GM12891 (cell line): ENCODE results near the gene CNN3.

Experiments used
- DNase-seq: peaks from one replicate; pipeline ENCODE4 v3.0.0; 2011; ENCODE audit warnings: low spot score; ENCODE audit not compliant: insufficient read length
- FAIRE-seq: peaks from 2 replicates; lab custom pipeline; 2011; peaks lifted over from hg19 to GRCh38; lab: Jason Lieb, UNC
- PAX5 ChIP-seq: IDR thresholded peaks from 2 replicates; pipeline ENCODE4 v1.6.1; 2011; ENCODE audit warnings: low read length, moderate library complexity, mild to moderate bottlenecking; ENCODE audit not compliant: insufficient read depth, severe bottlenecking
- POLR2A ChIP-seq: IDR thresholded peaks from 2 replicates; pipeline ENCODE4 v1.6.1; 2011; ENCODE audit warnings: low read depth, low read length, control low read depth
- POLR2AphosphoS5 ChIP-seq: IDR thresholded peaks from 2 replicates; pipeline ENCODE4 v1.6.1; 2011; ENCODE audit warnings: low read depth, low read length, control low read depth
- POU2F2 ChIP-seq: IDR thresholded peaks from 2 replicates; pipeline ENCODE4 v1.6.1; 2011; ENCODE audit warnings: low read depth, mild to moderate bottlenecking, control low read depth, low read length, moderate library complexity
- SPI1 ChIP-seq: IDR thresholded peaks from 2 replicates; pipeline ENCODE4 v1.6.1; 2011; ENCODE audit warnings: low read depth, low read length, control low read depth
- TAF1 ChIP-seq: IDR thresholded peaks from 2 replicates; pipeline ENCODE4 v1.6.1; 2011; ENCODE audit warnings: low read depth, low read length, control low read depth

Gene CNN3

GRCh38 chr1:94922761-94923331, 4.1 kb downstream of the CNN3 start:
- no peak for TF ChIP-seq SPI1
- FAIRE-seq, result no peak
- no peak for DNase-seq

DNA sequence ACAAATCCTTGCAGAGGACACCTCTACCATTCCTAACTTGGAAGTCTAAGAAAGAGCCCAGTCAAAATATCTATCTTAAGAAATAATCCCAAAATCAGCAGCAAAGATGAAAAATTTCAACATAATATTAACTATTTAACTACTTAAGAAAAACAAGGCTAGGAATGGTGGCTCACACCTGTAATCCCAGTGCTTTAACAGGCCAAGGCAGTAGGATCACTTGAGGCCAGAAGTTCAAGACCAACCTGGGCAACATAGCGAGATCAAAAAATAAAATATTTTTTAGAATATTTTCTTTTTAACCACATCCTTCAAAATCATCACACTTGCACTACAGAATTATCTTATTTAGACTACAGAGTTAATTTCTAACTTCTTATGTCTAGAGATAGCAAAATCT, 4.9 kb downstream of the CNN3 start:
- FAIRE-seq, result no peak
- DNase-seq, result no peak
- no peak for TF ChIP-seq SPI1
- no peak for TF ChIP-seq POLR2AphosphoS5
- no peak for TF ChIP-seq TAF1
- TF ChIP-seq POLR2A, result no peak
- TF ChIP-seq PAX5, result no peak

DNA sequence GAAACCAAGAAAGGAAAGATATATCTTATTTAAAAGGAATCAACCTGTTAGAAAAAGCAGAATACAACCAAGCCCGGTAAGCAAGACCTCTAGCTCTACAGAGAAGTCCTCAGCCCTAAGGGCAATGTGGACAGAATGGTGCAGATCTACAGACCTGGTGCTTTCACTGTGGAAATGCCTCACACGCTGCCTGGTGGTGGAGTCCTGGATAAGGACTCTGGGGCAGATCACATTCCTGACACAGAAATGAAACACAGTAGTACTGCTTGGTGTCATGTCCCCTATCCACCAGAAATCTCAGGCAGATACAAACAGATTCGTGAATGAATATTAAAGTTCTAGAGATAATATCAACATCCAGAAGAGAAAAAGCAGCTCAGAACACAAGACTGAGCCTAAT, 6.8 kb downstream of the CNN3 start:
- no peak for FAIRE-seq
- no peak for DNase-seq
- TF ChIP-seq TAF1, result no peak
- TF ChIP-seq SPI1, result no peak
- TF ChIP-seq POLR2AphosphoS5, result no peak
- TF ChIP-seq POU2F2, result no peak
- TF ChIP-seq POLR2A, result no peak
- no peak for TF ChIP-seq PAX5

DNA sequence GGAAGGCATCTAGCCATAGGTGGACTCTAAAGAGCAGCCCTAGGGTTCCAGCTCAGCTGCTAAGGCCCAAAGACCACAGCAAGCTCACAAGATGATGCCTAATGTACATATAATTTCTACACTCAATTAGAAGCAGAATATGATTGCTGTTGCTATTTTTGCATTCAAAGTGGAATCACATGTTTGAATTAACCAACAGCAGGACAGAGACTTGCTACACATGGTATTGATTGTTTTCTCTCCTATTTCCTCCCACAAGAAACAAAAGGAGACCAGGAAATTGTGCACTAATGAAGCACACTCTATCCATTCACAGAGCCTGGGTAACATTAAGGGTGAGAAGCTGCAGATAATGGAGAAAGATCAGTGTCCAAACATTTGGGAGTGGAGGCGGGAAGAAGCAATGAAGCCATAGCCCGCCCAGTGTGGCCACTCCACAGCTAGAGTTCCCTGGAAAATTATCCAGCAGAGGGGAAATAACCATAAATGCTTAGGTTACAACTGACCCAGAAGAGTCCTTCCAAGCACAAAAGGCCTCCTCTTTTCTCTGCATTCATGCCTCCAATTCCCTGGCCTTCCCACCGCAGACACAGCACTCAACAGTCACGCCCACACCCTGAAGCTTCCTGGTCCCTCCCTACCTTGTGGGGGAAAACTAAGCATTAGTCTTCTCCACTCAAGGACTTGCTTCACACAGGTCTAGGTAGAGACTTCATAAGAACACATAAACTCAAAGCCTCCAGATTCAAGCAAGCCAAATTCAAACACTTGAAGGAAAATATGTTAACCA, 7.5 kb downstream of the CNN3 start:
- DNase-seq (no peak), FAIRE-seq (no peak)
- TF ChIP-seq PAX5 (no peak), POU2F2 (no peak), POLR2A (no peak), TAF1 (no peak), SPI1 (no peak), POLR2AphosphoS5 (no peak)

DNA sequence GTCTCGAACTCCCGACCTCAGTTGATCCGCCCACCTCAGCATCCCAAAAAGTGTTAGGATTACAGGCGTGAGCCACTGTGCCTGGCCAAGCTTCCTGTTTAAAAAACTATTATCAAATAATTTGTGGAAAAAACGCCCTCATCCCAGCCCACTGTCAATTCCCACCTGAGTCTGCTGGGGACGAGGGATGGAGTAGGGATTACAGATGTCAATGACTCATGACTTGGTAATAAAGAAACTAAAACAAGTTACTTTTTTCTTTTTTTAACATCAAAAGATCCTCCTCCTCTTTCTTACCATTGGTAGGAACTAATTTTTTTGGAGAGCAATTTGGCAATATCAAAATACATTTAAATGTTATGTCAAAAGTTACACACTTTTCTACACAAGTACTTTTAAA, 9.7 kb downstream of the CNN3 start:
- DNase-seq (no peak), FAIRE-seq (no peak)
- TF ChIP-seq POU2F2 (no peak), POLR2A (no peak), POLR2AphosphoS5 (no peak), PAX5 (no peak), TAF1 (no peak)

GRCh38 chr1:94912263-94913184, 14.4 kb downstream of the CNN3 start:
- FAIRE-seq (no peak), DNase-seq (no peak)
- TF ChIP-seq SPI1, result no peak

DNA sequence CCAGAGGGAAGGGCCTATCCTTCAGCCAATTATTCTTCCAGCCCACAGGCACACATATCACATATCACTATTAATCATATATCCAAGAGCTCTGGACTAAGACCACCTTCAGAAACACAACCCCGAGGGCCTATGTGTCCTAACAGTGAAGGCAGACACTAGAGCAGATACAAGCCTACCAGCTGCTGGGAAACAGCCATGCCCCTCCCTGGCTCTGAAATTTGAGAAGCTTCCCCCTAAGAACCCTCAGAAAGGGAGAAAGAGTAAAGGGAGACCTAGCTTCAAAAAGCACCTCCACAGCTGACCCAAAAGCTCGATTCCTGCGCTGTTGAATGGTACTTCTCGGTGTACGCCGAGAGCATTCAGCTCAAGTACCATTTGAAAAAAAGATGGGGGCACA, 17.4 kb downstream of the CNN3 start:
- no peak for TF ChIP-seq SPI1
- no peak for TF ChIP-seq PAX5
- TF ChIP-seq TAF1, result no peak
- TF ChIP-seq POU2F2, result no peak
- TF ChIP-seq POLR2A, result no peak
- no peak for TF ChIP-seq POLR2AphosphoS5
- no peak for DNase-seq
- FAIRE-seq, result no peak

DNA sequence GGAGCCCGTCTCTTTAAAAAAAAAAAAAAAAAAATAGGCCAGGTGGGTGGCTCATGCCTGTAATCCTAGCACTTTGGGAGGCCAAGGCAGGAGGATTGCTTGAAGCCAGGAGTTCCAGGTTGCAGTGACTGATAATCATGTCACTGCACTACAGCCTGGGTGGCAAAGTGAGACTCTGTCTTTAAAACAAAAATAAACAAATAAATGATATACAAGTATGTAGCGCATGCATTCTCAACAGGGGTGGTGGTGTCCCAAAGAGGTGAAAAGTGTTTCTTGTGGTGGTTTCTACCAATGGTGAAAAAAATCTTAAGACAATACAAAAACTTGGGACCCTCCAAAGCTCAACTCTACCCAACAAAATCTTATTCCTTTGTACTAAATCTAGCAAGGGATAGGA, 17.9 kb downstream of the CNN3 start:
- TF ChIP-seq POU2F2, result no peak
- no peak for TF ChIP-seq POLR2A
- TF ChIP-seq PAX5, result no peak
- TF ChIP-seq TAF1, result no peak
- no peak for TF ChIP-seq SPI1
- no peak for TF ChIP-seq POLR2AphosphoS5
- DNase-seq, result no peak
- FAIRE-seq, result no peak

GRCh38 chr1:94908190-94908589, 18.7 kb downstream of the CNN3 start:
- no peak for FAIRE-seq
- TF ChIP-seq POLR2AphosphoS5, result no peak
- no peak for TF ChIP-seq POLR2A
- no peak for DNase-seq

GRCh38 chr1:94907136-94907535, 19.8 kb downstream of the CNN3 start:
- TF ChIP-seq SPI1 (no peak), TAF1 (no peak), PAX5 (no peak), POLR2A (no peak), POU2F2 (no peak), POLR2AphosphoS5 (no peak)

More at GRCh38 chr1:94907136-94907535, 19.8 kb downstream of the CNN3 start:
- no peak for DNase-seq
- FAIRE-seq, result no peak
